Astrocyte (in vitro differentiated cells and primary cell): Measurements from ENCODE around the gene GALNT18.

Experiments
- EZH2 ChIP-seq: IDR thresholded peaks from 2 replicates; pipeline ENCODE4 v1.6.1; 2012; ENCODE audit warnings: mild to moderate bottlenecking, low read length, inconsistent platforms; ENCODE audit not compliant: insufficient read depth
- TF ChIP-seq, protein P1 (sequence below): IDR thresholded peaks from 2 replicates; pipeline ENCODE4 v1.5.1; 2011; ENCODE audit warnings: low read depth, mild to moderate bottlenecking, inconsistent platforms, low read length, moderate library complexity; ENCODE audit not compliant: insufficient read depth

DNA sequence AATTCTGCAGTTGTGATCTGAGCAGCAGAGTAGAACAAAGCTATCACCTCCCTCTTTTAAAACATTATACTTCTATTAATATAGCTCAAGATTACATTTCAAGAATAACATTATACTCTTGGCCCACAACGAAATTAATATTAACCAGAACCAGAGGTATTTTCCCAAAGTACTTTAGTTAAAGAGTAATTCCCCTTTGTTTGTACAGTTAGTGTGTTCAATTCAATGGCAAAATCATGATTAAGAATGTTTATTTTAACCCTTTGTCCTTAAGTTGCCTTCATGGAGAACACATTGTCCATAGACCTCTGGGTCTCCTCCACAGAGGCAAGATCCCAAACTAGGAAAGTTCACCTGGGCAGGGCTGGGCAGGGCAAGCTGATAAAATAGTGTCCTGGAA, 180.7 kb downstream of the GALNT18 start:
- TF ChIP-seq, protein P1, sequence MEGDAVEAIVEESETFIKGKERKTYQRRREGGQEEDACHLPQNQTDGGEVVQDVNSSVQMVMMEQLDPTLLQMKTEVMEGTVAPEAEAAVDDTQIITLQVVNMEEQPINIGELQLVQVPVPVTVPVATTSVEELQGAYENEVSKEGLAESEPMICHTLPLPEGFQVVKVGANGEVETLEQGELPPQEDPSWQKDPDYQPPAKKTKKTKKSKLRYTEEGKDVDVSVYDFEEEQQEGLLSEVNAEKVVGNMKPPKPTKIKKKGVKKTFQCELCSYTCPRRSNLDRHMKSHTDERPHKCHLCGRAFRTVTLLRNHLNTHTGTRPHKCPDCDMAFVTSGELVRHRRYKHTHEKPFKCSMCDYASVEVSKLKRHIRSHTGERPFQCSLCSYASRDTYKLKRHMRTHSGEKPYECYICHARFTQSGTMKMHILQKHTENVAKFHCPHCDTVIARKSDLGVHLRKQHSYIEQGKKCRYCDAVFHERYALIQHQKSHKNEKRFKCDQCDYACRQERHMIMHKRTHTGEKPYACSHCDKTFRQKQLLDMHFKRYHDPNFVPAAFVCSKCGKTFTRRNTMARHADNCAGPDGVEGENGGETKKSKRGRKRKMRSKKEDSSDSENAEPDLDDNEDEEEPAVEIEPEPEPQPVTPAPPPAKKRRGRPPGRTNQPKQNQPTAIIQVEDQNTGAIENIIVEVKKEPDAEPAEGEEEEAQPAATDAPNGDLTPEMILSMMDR: no peak
- TF ChIP-seq EZH2: no peak
